ENCODE data around the gene TSPAN17. TPM values are rescaled to one million over a fixed set of nuclear protein-coding genes. Genes with fewer than 3 reads are reported as not detected.
A peak's percentile ranks its signal among the peaks of the same experiment; 100 is the strongest.

TSPAN17 gene
- total and polyA plus RNA-seq, 5 donors from 2014 or later = 26.0 to 48.8 (median 34.0) TPM

DNA sequence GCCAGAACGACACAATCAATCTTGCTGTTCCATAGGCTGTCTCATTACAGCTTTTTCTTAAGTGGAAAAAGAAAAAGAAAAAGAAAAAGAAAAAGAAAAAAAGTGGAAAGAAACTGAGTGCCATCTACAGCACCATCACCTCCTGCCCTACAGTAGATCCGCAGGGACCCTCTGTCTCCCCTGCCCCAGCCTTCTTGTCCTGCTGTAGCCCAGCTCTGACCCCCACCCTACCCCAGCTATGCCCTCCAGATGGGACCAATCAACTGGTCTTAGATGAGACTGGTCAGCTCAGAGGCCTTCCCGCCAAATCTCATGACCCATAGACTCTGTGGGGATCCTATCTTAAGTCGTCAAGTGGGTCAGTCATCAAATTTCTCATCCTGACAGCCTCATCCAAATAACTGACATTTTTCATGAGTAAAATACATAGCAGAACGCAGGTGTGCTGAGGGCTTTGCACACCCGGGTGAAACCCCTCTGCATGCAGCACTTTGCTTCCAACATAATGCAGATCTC is 34.8 kb downstream of the TSPAN17 start:
- peaks cover 72% of the 10 kb centered on the region for H3K27me3 Mint-ChIP-seq
- H3K27ac Mint-ChIP-seq = peak overlapping the region in 2 of 3 donors; percentile 12 to 46

GRCh38 chr5:176685010-176685409 is 37.7 kb downstream of the TSPAN17 start:
- no peak overlapping the region for H3K4me3 Mint-ChIP-seq
- Histone ChIP-seq H3K27ac (ENCODE audit: insufficient read depth, low read length, poor library complexity, severe bottlenecking) (no peak overlapping the region), H3K9me3 (ENCODE audit: control insufficient read depth in 2 of 2, low read length in 2 of 2) (peaks cover 6 to 11% of the 10 kb centered on the region in 2 experiments), H3K4me3 (ENCODE audit: low read depth, low read length) (no peak overlapping the region), H3K4me1 (ENCODE audit: control insufficient read depth, insufficient read depth, low read length, poor library complexity, severe bottlenecking) (no peaks in the 10 kb centered on the region), H3K27me3 (ENCODE audit: control insufficient read depth, insufficient read depth, low read length) (peaks cover 15% of the 10 kb centered on the region), H3K36me3 (ENCODE audit: control insufficient read depth, insufficient read depth, low read length) (no peaks in the 10 kb centered on the region)
- no peaks in the 10 kb centered on the region for H3K36me3 Mint-ChIP-seq
- H3K27ac Mint-ChIP-seq = no peak overlapping the region
- H3K27me3 Mint-ChIP-seq = peaks cover 60% of the 10 kb centered on the region
- peaks cover 0 to 4% (median 0%) of the 10 kb centered on the region in 4 donors for H3K4me1 Mint-ChIP-seq
- ATAC-seq (ENCODE audit: low read depth in 2 of 2) (no peak), DNase-seq (no peak)
- peaks cover 0 to 20% (median 8%) of the 10 kb centered on the region in 7 donors for H3K9me3 Mint-ChIP-seq

More for the DNA sequence above, 34.8 kb downstream of the TSPAN17 start:
- Mint-ChIP-seq H3K4me3 (no peak overlapping the region), H3K36me3 (no peaks in the 10 kb centered on the region), H3K9me3 (peaks cover 0 to 15% (median 8%) of the 10 kb centered on the region in 7 donors), H3K4me1 (peaks cover 0 to 4% (median 0%) of the 10 kb centered on the region in 4 donors)
- Histone ChIP-seq H3K36me3 (ENCODE audit: control insufficient read depth, insufficient read depth, low read length) (no peaks in the 10 kb centered on the region), H3K27me3 (ENCODE audit: control insufficient read depth, insufficient read depth, low read length) (peaks cover 24% of the 10 kb centered on the region), H3K4me1 (ENCODE audit: control insufficient read depth, insufficient read depth, low read length, poor library complexity, severe bottlenecking) (no peaks in the 10 kb centered on the region), H3K27ac (ENCODE audit: insufficient read depth, low read length, poor library complexity, severe bottlenecking) (no peak overlapping the region), H3K4me3 (ENCODE audit: low read depth, low read length) (no peak overlapping the region), H3K9me3 (ENCODE audit: control insufficient read depth in 2 of 2, low read length in 2 of 2) (peaks cover 6 to 11% of the 10 kb centered on the region in 2 experiments)
- DNase-seq = no peak
- no peak for ATAC-seq (ENCODE audit: low read depth in 2 of 2)

GRCh38 chr5:176687247-176687646 is 40.0 kb downstream of the TSPAN17 start:
- Histone ChIP-seq H3K27ac (ENCODE audit: insufficient read depth, low read length, poor library complexity, severe bottlenecking) (no peak overlapping the region), H3K4me3 (ENCODE audit: low read depth, low read length) (no peak overlapping the region), H3K4me1 (ENCODE audit: control insufficient read depth, insufficient read depth, low read length, poor library complexity, severe bottlenecking) (no peaks in the 10 kb centered on the region), H3K9me3 (ENCODE audit: control insufficient read depth in 2 of 2, low read length in 2 of 2) (peaks cover 6 to 11% of the 10 kb centered on the region in 2 experiments), H3K27me3 (ENCODE audit: control insufficient read depth, insufficient read depth, low read length) (peaks cover 17% of the 10 kb centered on the region), H3K36me3 (ENCODE audit: control insufficient read depth, insufficient read depth, low read length) (no peaks in the 10 kb centered on the region)
- H3K27me3 Mint-ChIP-seq = peaks cover 64% of the 10 kb centered on the region
- H3K4me1 Mint-ChIP-seq = peaks cover 0 to 5% (median 0%) of the 10 kb centered on the region in 4 donors
- no peak overlapping the region for H3K27ac Mint-ChIP-seq
- no peak for ATAC-seq (ENCODE audit: low read depth in 2 of 2)
- H3K36me3 Mint-ChIP-seq = no peaks in the 10 kb centered on the region
- no peak overlapping the region for H3K4me3 Mint-ChIP-seq
- no peak for DNase-seq
- peaks cover 0 to 20% (median 8%) of the 10 kb centered on the region in 7 donors for H3K9me3 Mint-ChIP-seq

DNA sequence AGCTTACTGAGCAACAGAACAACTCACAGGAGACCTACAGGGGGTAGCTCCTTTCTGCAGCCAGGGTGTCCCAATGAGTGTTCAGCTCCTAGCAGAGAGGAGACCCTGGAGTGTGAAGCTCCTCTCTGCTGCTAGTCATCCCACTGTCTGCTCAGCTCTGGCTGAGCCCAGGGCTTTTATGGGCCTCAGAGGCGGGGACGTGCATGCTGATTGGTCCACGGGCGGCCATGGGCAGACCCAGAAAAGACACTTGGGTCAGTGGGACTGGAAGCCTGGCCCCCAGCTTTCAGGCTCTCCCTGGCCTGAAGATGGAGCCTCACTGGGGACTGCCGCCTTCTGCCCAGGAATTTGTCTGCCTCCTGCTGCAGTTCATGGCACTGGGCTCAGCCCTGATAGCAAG is 40.6 kb downstream of the TSPAN17 start:
- Histone ChIP-seq H3K9me3 (ENCODE audit: control insufficient read depth in 2 of 2, low read length in 2 of 2) (peaks cover 6 to 11% of the 10 kb centered on the region in 2 experiments), H3K36me3 (ENCODE audit: control insufficient read depth, insufficient read depth, low read length) (no peaks in the 10 kb centered on the region), H3K4me1 (ENCODE audit: control insufficient read depth, insufficient read depth, low read length, poor library complexity, severe bottlenecking) (no peaks in the 10 kb centered on the region), H3K27me3 (ENCODE audit: control insufficient read depth, insufficient read depth, low read length) (peaks cover 10% of the 10 kb centered on the region), H3K27ac (ENCODE audit: insufficient read depth, low read length, poor library complexity, severe bottlenecking) (no peak overlapping the region), H3K4me3 (ENCODE audit: low read depth, low read length) (no peak overlapping the region)
- Mint-ChIP-seq H3K27me3 (peaks cover 65% of the 10 kb centered on the region), H3K4me1 (peaks cover 0 to 5% (median 0%) of the 10 kb centered on the region in 4 donors), H3K27ac (no peak overlapping the region), H3K36me3 (no peaks in the 10 kb centered on the region), H3K4me3 (no peak overlapping the region), H3K9me3 (peaks cover 0 to 20% (median 8%) of the 10 kb centered on the region in 7 donors)
- ATAC-seq (ENCODE audit: low read depth in 2 of 2) = no peak
- DNase-seq = no peak

DNA sequence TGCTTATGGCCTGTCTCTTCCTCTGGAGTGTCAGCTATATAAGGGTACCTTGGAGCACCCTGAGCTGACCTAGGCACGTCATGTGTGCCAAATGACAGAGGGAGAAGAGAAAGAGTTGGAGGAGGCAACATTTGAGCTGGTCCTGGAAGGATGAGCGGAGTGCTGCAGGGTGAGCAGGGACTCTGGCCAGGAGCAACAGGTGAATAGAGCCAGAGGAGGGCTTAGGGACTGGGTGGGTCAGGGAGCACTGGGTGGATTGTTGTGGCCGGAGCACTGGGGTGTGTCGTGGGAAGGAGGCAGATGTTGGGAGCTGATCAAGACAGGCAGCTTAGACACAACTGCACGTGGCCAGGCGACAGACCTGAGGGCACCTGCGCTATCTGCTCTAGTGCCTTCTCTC is 43.6 kb downstream of the TSPAN17 start:
- H3K9me3 ChIP-seq (ENCODE audit: control insufficient read depth in 2 of 2, low read length in 2 of 2) = no peaks in the 10 kb centered on the region
- no peak overlapping the region for H3K4me3 ChIP-seq (ENCODE audit: low read depth, low read length)
- no peaks in the 10 kb centered on the region for H3K36me3 Mint-ChIP-seq
- H3K27ac ChIP-seq (ENCODE audit: insufficient read depth, low read length, poor library complexity, severe bottlenecking) = no peak overlapping the region
- peaks cover 11% of the 10 kb centered on the region for H3K27me3 ChIP-seq (ENCODE audit: control insufficient read depth, insufficient read depth, low read length)
- DNase-seq (no peak), ATAC-seq (ENCODE audit: low read depth in 2 of 2) (no peak)
- H3K27me3 Mint-ChIP-seq = peaks cover 76% of the 10 kb centered on the region
- no peaks in the 10 kb centered on the region for H3K4me1 ChIP-seq (ENCODE audit: control insufficient read depth, insufficient read depth, low read length, poor library complexity, severe bottlenecking)
- peaks cover 0 to 13% (median 1%) of the 10 kb centered on the region in 7 donors for H3K9me3 Mint-ChIP-seq
- no peak overlapping the region for H3K4me3 Mint-ChIP-seq
- H3K27ac Mint-ChIP-seq = no peak overlapping the region
- H3K4me1 Mint-ChIP-seq = peaks cover 0 to 5% (median 0%) of the 10 kb centered on the region in 4 donors
- no peaks in the 10 kb centered on the region for H3K36me3 ChIP-seq (ENCODE audit: control insufficient read depth, insufficient read depth, low read length)

- H3K36me3 ChIP-seq (ENCODE audit: control insufficient read depth, insufficient read depth, low read length) = no peaks in the 10 kb centered on the region
- Mint-ChIP-seq H3K36me3 (no peaks in the 10 kb centered on the region), H3K27ac (no peak overlapping the region), H3K4me3 (no peak overlapping the region), H3K4me1 (peaks cover 0 to 5% (median 0%) of the 10 kb centered on the region in 4 donors), H3K9me3 (peaks cover 0 to 13% (median 0%) of the 10 kb centered on the region in 7 donors), H3K27me3 (peaks cover 80% of the 10 kb centered on the region)
- DNase-seq = no peak
- no peaks in the 10 kb centered on the region for H3K9me3 ChIP-seq (ENCODE audit: control insufficient read depth in 2 of 2, low read length in 2 of 2)
- peaks cover 11% of the 10 kb centered on the region for H3K27me3 ChIP-seq (ENCODE audit: control insufficient read depth, insufficient read depth, low read length)
- no peak overlapping the region for H3K4me3 ChIP-seq (ENCODE audit: low read depth, low read length)
- no peaks in the 10 kb centered on the region for H3K4me1 ChIP-seq (ENCODE audit: control insufficient read depth, insufficient read depth, low read length, poor library complexity, severe bottlenecking)
- H3K27ac ChIP-seq (ENCODE audit: insufficient read depth, low read length, poor library complexity, severe bottlenecking) = no peak overlapping the region
- no peak for ATAC-seq (ENCODE audit: low read depth in 2 of 2)
Measured at GRCh38 chr5:176691524-176691923, 44.2 kb downstream of the TSPAN17 start.

GRCh38 chr5:176692326-176692725 is 45.0 kb downstream of the TSPAN17 start:
- DNase-seq = no peak
- no peak overlapping the region for H3K4me3 Mint-ChIP-seq
- H3K27ac Mint-ChIP-seq = peak overlapping the region in 1 of 3 donors; percentile 80
- Histone ChIP-seq H3K27me3 (ENCODE audit: control insufficient read depth, insufficient read depth, low read length) (peaks cover 11% of the 10 kb centered on the region), H3K4me3 (ENCODE audit: low read depth, low read length) (no peak overlapping the region), H3K27ac (ENCODE audit: insufficient read depth, low read length, poor library complexity, severe bottlenecking) (no peak overlapping the region), H3K9me3 (ENCODE audit: control insufficient read depth in 2 of 2, low read length in 2 of 2) (no peaks in the 10 kb centered on the region), H3K4me1 (ENCODE audit: control insufficient read depth, insufficient read depth, low read length, poor library complexity, severe bottlenecking) (no peaks in the 10 kb centered on the region), H3K36me3 (ENCODE audit: control insufficient read depth, insufficient read depth, low read length) (no peaks in the 10 kb centered on the region)
- H3K9me3 Mint-ChIP-seq = peaks cover 0 to 9% (median 0%) of the 10 kb centered on the region in 7 donors
- no peaks in the 10 kb centered on the region for H3K36me3 Mint-ChIP-seq
- H3K27me3 Mint-ChIP-seq = peaks cover 78% of the 10 kb centered on the region
- ATAC-seq (ENCODE audit: low read depth in 2 of 2) = no peak
- peaks cover 0 to 5% (median 0%) of the 10 kb centered on the region in 4 donors for H3K4me1 Mint-ChIP-seq

Measured in CD4-positive, CD25-positive, alpha-beta regulatory T cell (primary cell).